Measurements from ENCODE around the gene KRTAP4-12.
"Not testable (repeated sequence)": the region's sequence is repeated elsewhere in the genome, so short reads cannot be mapped to it uniquely, and the experiment has no call there.

KRTAP4-12 gene

GRCh38 chr17:41123292-41123990, 541 bp downstream of the KRTAP4-12 start:
- DNase-seq: not testable (repeated sequence)

- no peak for DNase-seq
Measured at GRCh38 chr17:41121742-41122141, 2.2 kb downstream of the KRTAP4-12 start.

GRCh38 chr17:41119696-41120690, 4.0 kb downstream of the KRTAP4-12 start:
- DNase-seq: peak; percentile 76 to 78

GRCh38 chr17:41118721-41119120, 5.3 kb downstream of the KRTAP4-12 start:
- no peak for DNase-seq

GRCh38 chr17:41117846-41118386, 6.1 kb downstream of the KRTAP4-12 start, which contains the start of gene KRTAP4-11:
TSS of gene KRTAP4-11 (minus strand) at chr17:41118373. CDS start at chr17:41118315, 58 bp downstream.
- not testable (repeated sequence) for DNase-seq

- no peak for DNase-seq
Measured at GRCh38 chr17:41116297-41116696, 7.7 kb downstream of the KRTAP4-12 start.

- no peak for DNase-seq
Measured at GRCh38 chr17:41111151-41111885, 12.7 kb downstream of the KRTAP4-12 start.

GRCh38 chr17:41108728-41109386, 15.1 kb downstream of the KRTAP4-12 start:
- DNase-seq: not testable (repeated sequence)

- DNase-seq: no peak
Measured at GRCh38 chr17:41107941-41108450, 16.0 kb downstream of the KRTAP4-12 start.

GRCh38 chr17:41105347-41105746, 18.6 kb downstream of the KRTAP4-12 start, which contains the start of gene KRTAP4-9:
TSS of gene KRTAP4-9 (plus strand) at chr17:41105389. CDS start at chr17:41105389, 0 bp downstream.
- not testable (repeated sequence) for DNase-seq

GRCh38 chr17:41104386-41105038, 19.5 kb downstream of the KRTAP4-12 start:
- DNase-seq: not testable (repeated sequence)

GRCh38 chr17:41103896-41104295, 20.1 kb downstream of the KRTAP4-12 start:
- no peak for DNase-seq

GRCh38 chr17:41101586-41102259, 22.3 kb downstream of the KRTAP4-12 start, which contains the start of gene KRTAP4-16:
TSS of gene KRTAP4-16 (minus strand) at chr17:41102209. CDS start at chr17:41102209, 0 bp downstream.
- DNase-seq: no peak

GRCh38 chr17:41099682-41100480, 24.1 kb downstream of the KRTAP4-12 start:
- DNase-seq: not testable (repeated sequence)

GRCh38 chr17:41098481-41098880, 25.5 kb downstream of the KRTAP4-12 start:
- DNase-seq: no peak

GRCh38 chr17:41098042-41098441, 25.9 kb downstream of the KRTAP4-12 start, which contains the start of gene KRTAP4-8:
TSS of gene KRTAP4-8 (minus strand) at chr17:41098142. CDS start at chr17:41098084, 58 bp downstream.
- DNase-seq: no peak

GRCh38 chr17:41096055-41096454, 27.9 kb downstream of the KRTAP4-12 start:
- DNase-seq: no peak

GRCh38 chr17:41088760-41089352, 35.1 kb downstream of the KRTAP4-12 start:
- not testable (repeated sequence) for DNase-seq
